IMR-90 (cell line): Measurements from ENCODE around the gene MATK. TPM values are rescaled to one million over a fixed set of nuclear protein-coding genes. Genes with fewer than 3 reads are reported as not detected.

Experiments used
- ATAC-seq: fragments of 200-7000 bp; cut with Tn5 transposase; 2 replicates; pipeline ENCODE4 v1.9.1; 2020; ENCODE audit warnings: low read depth, mild to moderate bottlenecking, moderate library complexity
- BruUV-seq: library from RNA; stranded (reverse); fragments of 400-500 nt; replicated peaks from 2 replicates; lab custom pipeline; 2021; lab: Mats Ljungman, UMichigan
- CTCF ChIA-PET: fragments of 300-600 bp; formaldehyde crosslinking; extraction: SDS; loops from one replicate; lab custom pipeline; 2021; ENCODE audit warnings: antibody characterized with exemption; lab: Yijun Ruan, JAX
- POLR2A ChIA-PET: fragments of 300-600 bp; sonication (Branson Sonifier 250); formaldehyde crosslinking; loops from one replicate; lab custom pipeline; 2022; ENCODE audit warnings: antibody characterized with exemption; ENCODE audit not compliant: unreplicated experiment; lab: Charles Lee
- DNase-seq: peaks from one replicate; pipeline ENCODE4 v3.0.0; 2013
- H2AFZ ChIP-seq: replicated peaks from 2 replicates; pipeline ENCODE3; 2013; ENCODE audit warnings: low read length, mild to moderate bottlenecking; ENCODE audit not compliant: poor library complexity
- H2AK5ac ChIP-seq: 2 replicates; pipeline ENCODE4 v1.6.1; 2013; ENCODE audit warnings: low read depth, low read length, inconsistent platforms
- H2AK9ac ChIP-seq: replicated peaks from 2 replicates; pipeline ENCODE3; 2013; ENCODE audit warnings: mild to moderate bottlenecking, low read depth, low read length, moderate library complexity; ENCODE audit not compliant: poor library complexity
- H2BK120ac ChIP-seq: 2 replicates; pipeline ENCODE4 v1.6.1; 2013; ENCODE audit warnings: low read depth, low read length, inconsistent platforms
- H2BK15ac ChIP-seq: 3 replicates; pipeline ENCODE4 v1.6.1; 2013; ENCODE audit warnings: low read depth, low read length, inconsistent platforms
- H2BK20ac ChIP-seq: 2 replicates; pipeline ENCODE4 v1.6.1; 2013; ENCODE audit warnings: low read depth, mild to moderate bottlenecking, inconsistent platforms, low read length, moderate library complexity
- H2BK5ac ChIP-seq: 2 replicates; pipeline ENCODE4 v1.6.1; 2013; ENCODE audit warnings: mild to moderate bottlenecking, low read depth, low read length, inconsistent platforms; ENCODE audit not compliant: poor library complexity, severe bottlenecking
- H3K14ac ChIP-seq: replicated peaks from 2 replicates; pipeline ENCODE4 v1.6.1; 2013; ENCODE audit warnings: low read depth, low read length, inconsistent platforms
- H3K18ac ChIP-seq: 2 replicates; pipeline ENCODE4 v1.6.1; 2013; ENCODE audit warnings: low read depth, low read length, control low read depth
- H3K23ac ChIP-seq: 2 replicates; pipeline ENCODE4 v1.6.1; 2013; ENCODE audit warnings: low read depth, low read length, inconsistent platforms
- H3K27ac ChIP-seq: 2 replicates; pipeline ENCODE4 v1.5.1; 2013; ENCODE audit warnings: mild to moderate bottlenecking, control low read depth, low read length; ENCODE audit not compliant: insufficient read depth
- H3K27me3 ChIP-seq: 2 replicates; pipeline ENCODE4 v1.6.1; 2013; ENCODE audit warnings: low read length; ENCODE audit not compliant: control insufficient read depth, insufficient read depth
- H3K36me3 ChIP-seq: 2 replicates; pipeline ENCODE4 v1.6.1; 2013; ENCODE audit warnings: low read length, mixed read lengths; ENCODE audit not compliant: control insufficient read depth, insufficient read depth
- H3K4ac ChIP-seq: 2 replicates; pipeline ENCODE4 v1.6.1; 2013; ENCODE audit warnings: low read depth, low read length, inconsistent platforms
- H3K4me1 ChIP-seq: 2 replicates; pipeline ENCODE4 v1.6.1; 2013; ENCODE audit warnings: low read length, mixed read lengths; ENCODE audit not compliant: control insufficient read depth, insufficient read depth
- H3K4me2 ChIP-seq: 2 replicates; pipeline ENCODE4 v1.6.1; 2013; ENCODE audit warnings: low read depth, mild to moderate bottlenecking, control low read depth, low read length, moderate library complexity
- H3K4me3 ChIP-seq: 2 replicates; pipeline ENCODE4 v1.5.1; 2013; ENCODE audit warnings: low read depth, mild to moderate bottlenecking, control low read depth, low read length, moderate library complexity; ENCODE audit not compliant: insufficient read depth
- H3K56ac ChIP-seq: 2 replicates; pipeline ENCODE4 v1.6.1; 2013; ENCODE audit warnings: low read length, inconsistent platforms; ENCODE audit not compliant: insufficient read depth; ENCODE audit errors: extremely low read depth
- H3K79me1 ChIP-seq, 2 experiments: 2 replicates each; pipeline ENCODE4 v1.6.1; 2013; ENCODE audit warnings: low read length in 2 of 2, inconsistent platforms in 1 of 2, low read depth in 1 of 2
- H3K9ac ChIP-seq: 2 replicates; pipeline ENCODE4 v1.6.1; 2013; ENCODE audit warnings: low read depth, low read length, control low read depth
- H3K9me1 ChIP-seq: 2 replicates; pipeline ENCODE4 v1.6.1; 2013; ENCODE audit warnings: low read length, inconsistent platforms; ENCODE audit not compliant: insufficient read depth
- H3K9me3 ChIP-seq: 2 replicates; pipeline ENCODE4 v1.6.1; 2013; ENCODE audit warnings: low read length; ENCODE audit not compliant: control insufficient read depth, insufficient read depth
- H4K20me1 ChIP-seq: 2 replicates; pipeline ENCODE4 v1.6.1; 2013; ENCODE audit warnings: low read length, inconsistent platforms; ENCODE audit not compliant: insufficient read depth
- H4K5ac ChIP-seq: 2 replicates; pipeline ENCODE4 v1.6.1; 2013; ENCODE audit warnings: mild to moderate bottlenecking, low read depth, low read length, control low read depth
- H4K8ac ChIP-seq, 2 experiments: 2 replicates each; pipeline ENCODE4 v1.6.1; 2013; ENCODE audit warnings: low read depth in 2 of 2, low read length in 2 of 2, control low read depth in 1 of 2, inconsistent platforms in 1 of 2
- H4K91ac ChIP-seq: 2 replicates; pipeline ENCODE4 v1.6.1; 2013; ENCODE audit warnings: low read depth, low read length, inconsistent platforms; ENCODE audit not compliant: insufficient read depth
- BHLHE40 ChIP-seq: fragments of 150-350 bp; IDR thresholded peaks from 2 replicates; pipeline ENCODE4 v1.6.1; 2016; ENCODE audit warnings: mild to moderate bottlenecking, low read depth, low read length
- CHD1 ChIP-seq: IDR thresholded peaks from 2 replicates; pipeline ENCODE4 v1.6.1; 2012; ENCODE audit warnings: low read depth, low read length, improper control_type of control experiment
- MAFK ChIP-seq: IDR thresholded peaks from 2 replicates; pipeline ENCODE4 v1.6.1; 2012; ENCODE audit warnings: low read depth, low read length, improper control_type of control experiment
- MAZ ChIP-seq: IDR thresholded peaks from 2 replicates; pipeline ENCODE4 v1.6.1; 2012; ENCODE audit warnings: low read depth, mild to moderate bottlenecking, low read length, improper control_type of control experiment, moderate library complexity, borderline replicate concordance
- MXI1 ChIP-seq: IDR thresholded peaks from 2 replicates; pipeline ENCODE4 v1.6.1; 2012; ENCODE audit warnings: low read depth, mild to moderate bottlenecking, low read length, moderate library complexity, borderline replicate concordance
- NFE2L2 ChIP-seq: fragments of 150-350 bp; IDR thresholded peaks from 2 replicates; pipeline ENCODE4 v1.6.1; 2016; ENCODE audit warnings: low read depth, mild to moderate bottlenecking, low read length
- RCOR1 ChIP-seq: IDR thresholded peaks from 2 replicates; pipeline ENCODE4 v1.6.1; 2012; ENCODE audit warnings: mild to moderate bottlenecking, low read length, improper control_type of control experiment; ENCODE audit not compliant: insufficient replicate concordance
- SMC3 ChIP-seq: fragments of 150-350 bp; IDR thresholded peaks from 2 replicates; pipeline ENCODE4 v1.6.1; 2016; ENCODE audit warnings: low read depth, mild to moderate bottlenecking, antibody characterized with exemption, low read length, moderate library complexity
- WGBS, 2 experiments: methylation state at CpG; one replicate each; pipeline versions ENCODE4 v1.1.5 to v1.1.7; 2013; ENCODE audit warnings: missing lambda C conversion rate in 2 of 2; ENCODE audit not compliant: insufficient read length in 1 of 2; ENCODE audit errors: extremely low coverage in 2 of 2; 5-methylcytosine and 5-hydroxymethylcytosine counted together
- dilution Hi-C: fragments of 300-500 bp; cut with HindIII; formaldehyde crosslinking; loops from one replicate; pipeline ENCODE4 v1.14.3; 2018; ENCODE audit warnings: low sequenced_read_pairs; ENCODE audit not compliant: unreplicated experiment
- in situ Hi-C: fragments of 300-500 bp; cut with MboI; formaldehyde crosslinking; loops from 3 replicates; pipeline ENCODE4 v1.14.3; 2019; ENCODE audit warnings: low sequenced_read_pairs, inconsistent platforms, mixed read lengths
- intact Hi-C: fragments of 100-400 bp; cut with micrococcal nuclease; formaldehyde crosslinking; loops from 2 replicates; pipeline ENCODE4 v1.10.0; 2022
- polyA plus RNA-seq, 3 experiments: library from polyadenylated mRNA; depleted of rRNA; stranded (reverse); fragments of >200 nt; gene quantifications; 2 replicates each; pipeline ENCODE4 v1.2.3, GENCODE V29; 2012; ENCODE audit warnings: low replicate concordance in 1 of 3
- total RNA-seq: library from RNA; depleted of rRNA; stranded (reverse); fragments of >200 nt; gene quantifications from 2 replicates; pipeline ENCODE4 v1.2.3, GENCODE V29; 2012
- TF ChIP-seq, protein P1 (sequence below): fragments of 150-350 bp; IDR thresholded peaks from 2 replicates; pipeline ENCODE4 v1.6.1; 2017; ENCODE audit warnings: mild to moderate bottlenecking, antibody characterized with exemption, low read length, low read depth

The MATK gene
- total and polyA plus RNA-seq, 2 of the 4 experiments (the other 2 are of a cell fraction) = not detected

DNA sequence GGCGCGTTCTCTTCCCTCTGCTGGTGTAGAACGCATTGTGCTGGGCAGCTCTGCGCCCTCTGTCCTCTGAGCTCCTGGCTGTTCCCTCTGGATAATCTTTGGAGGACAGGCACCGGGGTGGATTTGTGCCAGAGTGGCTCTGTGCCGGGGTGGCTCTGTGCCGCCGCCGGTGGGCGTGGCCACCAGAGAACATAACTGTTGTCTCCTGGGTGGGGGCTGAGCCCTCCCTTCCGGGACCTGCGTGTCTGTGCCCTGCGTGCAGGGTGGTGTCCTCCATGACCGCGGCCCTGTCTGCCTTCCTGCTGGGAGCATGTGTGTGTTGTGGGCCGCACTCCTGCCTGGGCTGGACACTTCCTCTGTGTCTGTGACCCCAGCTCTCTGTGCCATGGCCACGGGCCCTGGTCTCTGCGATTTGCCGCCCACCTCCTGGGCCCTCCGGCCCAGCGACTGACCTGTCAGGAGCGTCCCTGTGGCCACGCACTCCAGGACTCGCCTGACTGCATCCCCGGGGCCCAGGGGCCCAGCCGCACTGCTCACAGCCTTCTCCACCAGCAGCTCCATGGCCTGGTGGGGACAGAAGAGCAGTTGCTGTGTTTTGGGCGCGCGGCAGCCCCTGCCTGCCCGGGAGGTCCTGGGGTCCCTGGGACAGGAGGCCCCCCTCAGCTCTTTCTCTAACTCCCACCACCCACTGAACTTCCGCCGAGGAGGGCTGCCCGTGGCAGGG, 22.4 kb upstream of the MATK start:
- Histone ChIP-seq H3K27ac (no peak overlapping the region), H3K9me3 (no peaks in the 10 kb centered on the region), H3K23ac (no peak overlapping the region), H3K9ac (no peak overlapping the region), H3K4me1 (no peaks in the 10 kb centered on the region), H4K5ac (no peak overlapping the region), H3K4me3 (no peak overlapping the region), H2BK5ac (no peak overlapping the region), H3K56ac (no peak overlapping the region), H3K14ac (no peak overlapping the region), H3K27me3 (peaks cover 7% of the 10 kb centered on the region; the same call in 1 of the 2 replicates), H2BK120ac (no peak overlapping the region), H4K20me1 (no peaks in the 10 kb centered on the region), H2AFZ (no peak overlapping the region), H3K36me3 (no peaks in the 10 kb centered on the region), H3K9me1 (peaks cover 5% of the 10 kb centered on the region), H3K79me1 (no peaks in the 10 kb centered on the region), H3K4ac (no peak overlapping the region), H3K18ac (no peak overlapping the region), H2AK9ac (no peak overlapping the region), H2BK20ac (no peak overlapping the region), H4K91ac (no peak overlapping the region), H4K8ac (no peak overlapping the region), H2AK5ac (no peak overlapping the region), H2BK15ac (no peak overlapping the region), H3K4me2 (no peak overlapping the region)
- dilution Hi-C loops = no loop called here
- ChIA-PET CTCF (no interaction called here), POLR2A (no interaction called here)
- no TSS peak for BruUV-seq
- 76% methylated on average over 16 of the region's 33 CpGs; no CpG with 5 or more reads in 1 of the 2 experiments for WGBS, 2 experiments
- no peak for DNase-seq
- intact Hi-C loops = no loop called here
- TF ChIP-seq MXI1 = no peak
- TF ChIP-seq NFE2L2 = no peak
- TF ChIP-seq, protein P1, sequence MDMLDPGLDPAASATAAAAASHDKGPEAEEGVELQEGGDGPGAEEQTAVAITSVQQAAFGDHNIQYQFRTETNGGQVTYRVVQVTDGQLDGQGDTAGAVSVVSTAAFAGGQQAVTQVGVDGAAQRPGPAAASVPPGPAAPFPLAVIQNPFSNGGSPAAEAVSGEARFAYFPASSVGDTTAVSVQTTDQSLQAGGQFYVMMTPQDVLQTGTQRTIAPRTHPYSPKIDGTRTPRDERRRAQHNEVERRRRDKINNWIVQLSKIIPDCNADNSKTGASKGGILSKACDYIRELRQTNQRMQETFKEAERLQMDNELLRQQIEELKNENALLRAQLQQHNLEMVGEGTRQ = no peak
- TF ChIP-seq BHLHE40 = no peak
- TF ChIP-seq SMC3 = no peak
- TF ChIP-seq CHD1 = no peak
- no peak for TF ChIP-seq MAFK
- no peak for TF ChIP-seq RCOR1
- no peak for TF ChIP-seq MAZ
- ATAC-seq = no peak
- in situ Hi-C loops = no loop called here
